ENCODE data around the gene CFH. TPM values are rescaled to one million over a fixed set of nuclear protein-coding genes. Genes with fewer than 3 reads are reported as not detected.

CFH gene
- 373 and 434 TPM in 2 replicates for total RNA-seq

GRCh38 chr1:196651637-196652215 lies at the start of gene CFH:
Gene CFH (plus strand): TSS chr1:196652043. CDS start chr1:196652118, 75 bp downstream.

GRCh38 chr1:196608390-196609369 lies 43.2 kb upstream of the CFH start, which contains the start of gene KCNT2:
Gene KCNT2 (minus strand): TSS chr1:196608440. CDS start chr1:196608309, 131 bp downstream.

DNA sequence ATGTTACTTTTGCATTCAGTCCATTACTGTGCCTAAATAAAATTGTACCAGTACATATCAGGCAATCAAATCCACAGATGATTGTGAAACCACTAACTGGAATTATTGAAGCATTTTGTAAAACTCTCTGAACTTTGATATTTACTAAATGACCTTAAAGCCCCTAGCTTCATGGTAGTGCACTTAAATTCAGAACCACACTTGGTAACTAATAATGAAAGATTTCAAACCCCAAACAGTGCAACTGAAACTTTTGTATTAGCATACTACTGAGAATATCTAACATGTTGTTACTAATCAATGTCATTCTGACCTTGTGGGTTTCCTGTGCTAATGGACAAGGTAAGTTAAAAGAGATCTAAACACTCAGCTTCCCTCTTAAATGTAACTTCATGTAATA lies 122.8 kb downstream of the CFH start, which contains the start of gene CFHR3:
Gene CFHR3 (plus strand): TSS at position 238 of the 400 bp plus-strand sequence. CDS start 47 bp downstream, at position 285.

Other genes with a start within 250 kb of the CFH start
- 3.1 and 6.2 TPM in 2 replicates for gene KCNT2, start 43.6 kb upstream of the CFH start, total RNA-seq
- 0.31 TPM in 1 of 2 replicates, not detected in the other for gene CFHR3, start 122.8 kb downstream of the CFH start, total RNA-seq
- 0.25 and 0.49 TPM in 2 replicates for gene CFHR1, start 167.7 kb downstream of the CFH start, total RNA-seq
- gene CFHR4, start 236.0 kb downstream of the CFH start, total RNA-seq, result not detected in 2 replicates